HepG2 (cell line): ENCODE results near the gene DOCK4. TPM values are rescaled to one million over a fixed set of nuclear protein-coding genes. Genes with fewer than 3 reads are reported as not detected.

ENCODE experiments used
- ATAC-seq: fragments of 200-7000 bp; cut with Tn5 transposase; 3 replicates; pipeline ENCODE4 v1.9.1; 2020; ENCODE audit warnings: mild to moderate bottlenecking, moderate library complexity
- BruUV-seq: library from RNA; stranded (reverse); fragments of 400-500 nt; replicated peaks from 2 replicates; lab custom pipeline; 2021; lab: Mats Ljungman, UMichigan
- CTCF ChIA-PET: fragments of 300-600 bp; formaldehyde crosslinking; extraction: SDS; loops from one replicate; lab custom pipeline; 2021; ENCODE audit warnings: low total read pairs, inconsistent platforms, low intra/inter-chr PET ratio; lab: Yijun Ruan, JAX
- POLR2A ChIA-PET: fragments of 350-600 bp; sonication (Branson Sonifier 250); formaldehyde crosslinking; loops from one replicate; lab custom pipeline; 2020; ENCODE audit warnings: antibody characterized with exemption, inconsistent platforms; lab: Yijun Ruan, JAX
- DNase-seq: peaks from one replicate; pipeline ENCODE4 v3.0.0-alpha.2; 2015; ENCODE audit warnings: low spot score
- FAIRE-seq: peaks from 3 replicates; lab custom pipeline; 2011; peaks lifted over from hg19 to GRCh38; lab: Jason Lieb, UNC
- H2AFZ ChIP-seq: one replicate; pipeline ENCODE4 v1.6.1; 2011; ENCODE audit warnings: low read length, inconsistent platforms
- H3K27ac ChIP-seq: fragments of 300-600 bp; 3 replicates; pipeline ENCODE4 v1.8.0; 2011; ENCODE audit warnings: mixed run types, mild to moderate bottlenecking, mixed read lengths, low read length, inconsistent platforms; ENCODE audit not compliant: insufficient read depth; ENCODE audit errors: extremely low read length
- H3K27me3 ChIP-seq, 2 experiments: fragments of 200-600 bp in 1 of 2; 2 replicates in 1 of 2; 3 replicates in 1 of 2; pipeline versions ENCODE4 v1.6.0 to v1.8.0; 2011; ENCODE audit warnings: low read length in 2 of 2, mild to moderate bottlenecking in 2 of 2, moderate library complexity in 2 of 2, inconsistent platforms in 1 of 2; ENCODE audit not compliant: insufficient read depth in 2 of 2, control insufficient read depth in 1 of 2
- H3K36me3 ChIP-seq, 2 experiments: fragments of 200-600 bp in 1 of 2; replicated peaks in 1 of 2; 2 replicates in 1 of 2; 3 replicates in 1 of 2; pipeline versions ENCODE4 v1.5.1 to v1.8.0; 2011; ENCODE audit warnings: low read length in 2 of 2, inconsistent platforms in 1 of 2; ENCODE audit not compliant: insufficient read depth in 2 of 2, control insufficient read depth in 1 of 2
- H3K4me1 ChIP-seq: 2 replicates; pipeline ENCODE4 v1.5.1; 2012; ENCODE audit warnings: low read length, inconsistent platforms; ENCODE audit not compliant: insufficient read depth
- H3K4me2 ChIP-seq: 2 replicates; pipeline ENCODE4 v1.6.0; 2011; ENCODE audit warnings: low read depth, low read length, inconsistent platforms
- H3K4me3 ChIP-seq, 3 experiments: fragments of 200-600 bp in 1 of 3; sonication (generic), shearing (Covaris generic) in 1 of 3; replicated peaks in 1 of 3; 2 replicates each; pipeline ENCODE4 v1.5.1; 2011 to 2016; ENCODE audit warnings: low read length in 3 of 3, inconsistent platforms in 2 of 3, low read depth in 2 of 3, mild to moderate bottlenecking in 2 of 3, control low read depth in 1 of 3, mixed read lengths in 1 of 3; ENCODE audit not compliant: insufficient read depth in 1 of 3
- H3K79me2 ChIP-seq: one replicate; pipeline ENCODE4 v1.6.1; 2011; ENCODE audit warnings: low read length, inconsistent platforms; ENCODE audit not compliant: insufficient read depth
- H3K9ac ChIP-seq: 2 replicates; pipeline ENCODE4 v1.6.0; 2011; ENCODE audit warnings: mild to moderate bottlenecking, low read depth, low read length, inconsistent platforms; ENCODE audit not compliant: insufficient read depth
- H3K9me3 ChIP-seq: 2 replicates; pipeline ENCODE4 v1.5.1; 2012; ENCODE audit warnings: mild to moderate bottlenecking, low read length
- H4K20me1 ChIP-seq: 2 replicates; pipeline ENCODE4 v1.6.0; 2011; ENCODE audit warnings: inconsistent platforms, mild to moderate bottlenecking, low read length, moderate library complexity; ENCODE audit not compliant: insufficient read depth
- BRD4 ChIP-seq: sonication (generic); formaldehyde crosslinking; IDR thresholded peaks from 2 replicates; pipeline ENCODE4 v1.4.0; 2020; ENCODE audit warnings: missing genetic modification reagents
- ISL2 ChIP-seq: sonication (generic); formaldehyde crosslinking; IDR thresholded peaks from 2 replicates; pipeline ENCODE4 v1.5.0; 2020; ENCODE audit warnings: missing genetic modification reagents
- NR1H2 ChIP-seq: sonication (generic); formaldehyde crosslinking; IDR thresholded peaks from 2 replicates; pipeline ENCODE4 v1.8.1; 2022; ENCODE audit warnings: low read depth, missing genetic modification reagents, borderline replicate concordance
- NRL ChIP-seq: sonication (generic); formaldehyde crosslinking; IDR thresholded peaks from 2 replicates; pipeline ENCODE4 v1.5.0; 2020; ENCODE audit warnings: missing genetic modification reagents, mild to moderate bottlenecking, moderate library complexity, borderline replicate concordance
- PHF5A ChIP-seq: IDR thresholded peaks from one replicate; pipeline ENCODE4 v1.6.1; 2018; ENCODE audit warnings: low read depth, missing genetic modification reagents; ENCODE audit not compliant: unreplicated experiment
- REL ChIP-seq: sonication (generic); formaldehyde crosslinking; conservative IDR thresholded peaks from 2 replicates; pipeline ENCODE4 v1.8.0; 2022; ENCODE audit warnings: mild to moderate bottlenecking, missing genetic modification reagents, moderate library complexity
- RELA ChIP-seq: sonication (generic); formaldehyde crosslinking; IDR thresholded peaks from 2 replicates; pipeline ENCODE4 v1.4.0; 2020; ENCODE audit warnings: missing genetic modification reagents
- SP2 ChIP-seq: sonication (generic); formaldehyde crosslinking; IDR thresholded peaks from 2 replicates; pipeline ENCODE4 v1.5.1; 2020; ENCODE audit warnings: mild to moderate bottlenecking, missing genetic modification reagents
- SRF ChIP-seq: IDR thresholded peaks from 2 replicates; pipeline ENCODE4 v1.6.1; 2011; ENCODE audit warnings: mild to moderate bottlenecking, low read depth, low read length, moderate library complexity
- ZNF225 ChIP-seq: sonication (generic); formaldehyde crosslinking; IDR thresholded peaks from 2 replicates; pipeline ENCODE4 v1.4.0; 2020; ENCODE audit warnings: mild to moderate bottlenecking, missing genetic modification reagents
- ZNF367 ChIP-seq: sonication (generic); formaldehyde crosslinking; IDR thresholded peaks from 2 replicates; pipeline ENCODE4 v1.4.0; 2020; ENCODE audit warnings: missing genetic modification reagents, borderline replicate concordance
- ZNF44 ChIP-seq: sonication (generic); formaldehyde crosslinking; IDR thresholded peaks from 2 replicates; pipeline ENCODE4 v1.5.1; 2020; ENCODE audit warnings: mild to moderate bottlenecking, missing genetic modification reagents
- ZNF550 ChIP-seq: sonication (generic); formaldehyde crosslinking; IDR thresholded peaks from 2 replicates; pipeline ENCODE4 v1.4.0; 2020; ENCODE audit warnings: mild to moderate bottlenecking, missing genetic modification reagents, borderline replicate concordance
- ZNF572 ChIP-seq: sonication (generic); formaldehyde crosslinking; IDR thresholded peaks from 2 replicates; pipeline ENCODE4 v1.5.1; 2020; ENCODE audit warnings: mild to moderate bottlenecking, missing genetic modification reagents
- WGBS: methylation state at CpG from one replicate; pipeline ENCODE4 v1.1.6; 2017; ENCODE audit warnings: low lambda C conversion rate; 5-methylcytosine and 5-hydroxymethylcytosine counted together
- in situ Hi-C: cut with HindIII; loops from 2 replicates; pipeline ENCODE4 v1.10.0; 2017; ENCODE audit warnings: low pct_unique_long_range_greater_than_20kb; ENCODE audit not compliant: extremely low pct_ligation_motif_present
- intact Hi-C: fragments of 100-400 bp; cut with micrococcal nuclease; formaldehyde crosslinking; loops from one replicate; pipeline ENCODE4 v1.10.0; 2022; ENCODE audit not compliant: unreplicated experiment
- polyA plus RNA-seq, 8 experiments: library from polyadenylated mRNA; depleted of rRNA in 3 of 8; stranded (reverse) in 7 of 8; unstranded in 1 of 8; fragments of >200 nt; fragmentation: Illumina TruSeq in 4 of 8; extraction: Trizol in 4 of 8; gene quantifications; 2 replicates each; pipeline versions ENCODE4 v1.2.1 to v1.2.3, GENCODE V29; 2011 to 2016; ENCODE audit warnings: low read depth in 4 of 8, missing spikeins in 1 of 8, mixed read lengths in 1 of 8; ENCODE audit not compliant: insufficient read depth in 1 of 8
- total RNA-seq, 5 experiments: library from RNA; depleted of rRNA; stranded (reverse); fragments of >200 nt; fragmentation: Illumina TruSeq; extraction: Trizol; gene quantifications; 2 replicates each; pipeline ENCODE4 v1.2.3, GENCODE V29; 2016; ENCODE audit warnings: low read depth in 1 of 5
- TF ChIP-seq, protein P1 (sequence below): sonication (generic); formaldehyde crosslinking; IDR thresholded peaks from 2 replicates; pipeline ENCODE4 v1.4.0; 2020; ENCODE audit warnings: missing genetic modification reagents

DOCK4 gene
- total and polyA plus RNA-seq, 2 of the 13 experiments (the other 11 are each of a cell fraction or from before 2014, with no cell fraction given): 13.5 to 17.4 TPM

DNA sequence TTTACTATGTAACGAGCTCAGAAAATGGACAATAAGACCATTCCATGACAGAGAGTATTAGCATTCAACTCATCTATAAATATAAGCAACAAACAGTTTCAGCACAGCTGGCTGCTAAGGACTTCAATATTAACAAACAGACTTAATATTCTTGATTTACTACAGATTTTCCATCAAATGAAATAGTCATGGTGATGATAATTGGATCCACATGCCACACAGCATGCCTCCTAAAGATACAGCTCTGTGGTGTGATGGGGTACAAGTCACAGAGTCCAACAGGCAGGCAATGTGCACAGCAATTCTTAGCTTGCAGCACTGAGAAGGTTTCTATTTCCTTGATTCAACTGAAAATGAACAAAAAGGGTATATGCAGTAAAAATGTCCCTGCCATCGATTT, 54.0 kb downstream of the DOCK4 start:
- Histone ChIP-seq H2AFZ (no peak overlapping the region), H3K36me3 (no peaks in the 10 kb centered on the region), H3K27ac (no peak overlapping the region)
- 83% methylated on average over 2 of the region's 2 CpGs for WGBS
- TF ChIP-seq ZNF550 (CRISPR knock-in tag) (no peak), SRF (no peak), SP2 (CRISPR knock-in tag) (no peak), BRD4 (CRISPR knock-in tag) (no peak), ZNF572 (CRISPR knock-in tag) (no peak), RELA (no peak), ZNF225 (CRISPR knock-in tag) (no peak), ZNF44 (no peak), ISL2 (CRISPR knock-in tag) (no peak), ZNF367 (CRISPR knock-in tag) (no peak), NRL (no peak), REL (CRISPR knock-in tag) (no peak), NR1H2 (no peak), PHF5A (CRISPR knock-in tag) (no peak)
- TF ChIP-seq, protein P1, sequence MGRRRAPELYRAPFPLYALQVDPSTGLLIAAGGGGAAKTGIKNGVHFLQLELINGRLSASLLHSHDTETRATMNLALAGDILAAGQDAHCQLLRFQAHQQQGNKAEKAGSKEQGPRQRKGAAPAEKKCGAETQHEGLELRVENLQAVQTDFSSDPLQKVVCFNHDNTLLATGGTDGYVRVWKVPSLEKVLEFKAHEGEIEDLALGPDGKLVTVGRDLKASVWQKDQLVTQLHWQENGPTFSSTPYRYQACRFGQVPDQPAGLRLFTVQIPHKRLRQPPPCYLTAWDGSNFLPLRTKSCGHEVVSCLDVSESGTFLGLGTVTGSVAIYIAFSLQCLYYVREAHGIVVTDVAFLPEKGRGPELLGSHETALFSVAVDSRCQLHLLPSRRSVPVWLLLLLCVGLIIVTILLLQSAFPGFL (CRISPR knock-in tag): no peak
- TF ChIP-seq, all 625 proteins: peak for 0
- no TSS peak for BruUV-seq
- no peaks in the 10 kb centered on the region for H3K9me3 ChIP-seq
- no peak overlapping the region for H3K9ac ChIP-seq
- no peaks in the 10 kb centered on the region for H3K4me1 ChIP-seq
- peaks cover 18% of the 10 kb centered on the region for H3K79me2 ChIP-seq
- ATAC-seq (no peak), DNase-seq (no peak), FAIRE-seq (no peak)
- H3K27me3 ChIP-seq: no peaks in the 10 kb centered on the region
- H3K4me2 ChIP-seq: no peak overlapping the region
- H4K20me1 ChIP-seq: peaks cover 5% of the 10 kb centered on the region
- intact Hi-C loops (no loop called here), in situ Hi-C loops (no loop called here)
- CTCF ChIA-PET: no interaction called here
- POLR2A ChIA-PET: no interaction called here
- no peak overlapping the region for H3K4me3 ChIP-seq
